GM12878 (cell line): ENCODE measurements around the gene HPS5.

Experiments
- CBFB ChIP-seq: IDR thresholded peaks from 2 replicates; pipeline ENCODE4 v1.6.1; 2016; ENCODE audit warnings: antibody characterized with exemption, low read depth
- CEBPB ChIP-seq, 2 experiments: fragments of 150-350 bp in 1 of 2; IDR thresholded peaks; 2 replicates each; pipeline ENCODE4 v1.6.1; 2012 to 2014; ENCODE audit warnings: low read depth in 2 of 2, low read length in 2 of 2, borderline replicate concordance in 1 of 2, inconsistent platforms in 1 of 2
- E2F4 ChIP-seq: IDR thresholded peaks from 2 replicates; pipeline ENCODE4 v1.6.1; 2012; ENCODE audit warnings: low read depth, low read length, improper control_type of control experiment
- ETV6 ChIP-seq, 2 experiments: fragments of 450-650 bp in 1 of 2; IDR thresholded peaks in 1 of 2; conservative IDR thresholded peaks in 1 of 2; 2 replicates each; pipeline ENCODE4 v1.6.1; 2014; ENCODE audit warnings: antibody characterized with exemption in 1 of 2, borderline replicate concordance in 1 of 2, low read depth in 1 of 2, mild to moderate bottlenecking in 1 of 2, moderate library complexity in 1 of 2
- JUND ChIP-seq: IDR thresholded peaks from 2 replicates; pipeline ENCODE4 v1.6.1; 2012; ENCODE audit warnings: low read depth, mild to moderate bottlenecking, low read length, improper control_type of control experiment, moderate library complexity
- LARP7 ChIP-seq: fragments of 450-650 bp; IDR thresholded peaks from 2 replicates; pipeline ENCODE4 v1.6.1; 2017; ENCODE audit warnings: mild to moderate bottlenecking
- PBX3 ChIP-seq: IDR thresholded peaks from 2 replicates; pipeline ENCODE4 v1.6.1; 2011; ENCODE audit warnings: mild to moderate bottlenecking, low read depth, low read length, moderate library complexity; ENCODE audit not compliant: insufficient replicate concordance
- RAD21 ChIP-seq: IDR thresholded peaks from 2 replicates; pipeline ENCODE4 v1.6.1; 2011; ENCODE audit warnings: mild to moderate bottlenecking, low read depth, low read length, moderate library complexity; ENCODE audit not compliant: insufficient read depth
- SUZ12 ChIP-seq: fragments of 200-600 bp; sonication (generic); IDR thresholded peaks from one replicate; pipeline ENCODE4 v1.6.1; 2018; ENCODE audit warnings: antibody characterized with exemption, mild to moderate bottlenecking; ENCODE audit not compliant: unreplicated experiment
- TCF12 ChIP-seq: IDR thresholded peaks from 2 replicates; pipeline ENCODE4 v1.6.1; 2011; ENCODE audit warnings: low read depth, mild to moderate bottlenecking, low read length
- TF ChIP-seq, protein P1 (sequence below), 3 experiments: IDR thresholded peaks in 2 of 3; conservative IDR thresholded peaks in 1 of 3; 2 replicates each; pipeline ENCODE4 v1.5.1; 2011; ENCODE audit warnings: low read depth in 3 of 3, low read length in 3 of 3, mild to moderate bottlenecking in 3 of 3, control low read depth in 2 of 3, moderate library complexity in 2 of 3, inconsistent platforms in 1 of 3, mixed read lengths in 1 of 3; ENCODE audit not compliant: control insufficient read depth in 2 of 3, insufficient read depth in 1 of 3; ENCODE audit errors: extremely low read depth in 1 of 3
- TF ChIP-seq, protein P2 (sequence below): IDR thresholded peaks from 2 replicates; pipeline ENCODE4 v1.6.1; 2012; ENCODE audit warnings: mild to moderate bottlenecking, low read depth, low read length

- TF ChIP-seq SUZ12 (no peak), CEBPB (IDR thresholded peaks at IDR 0.05; ENCODE audit: borderline replicate concordance in 1 of 2, low read depth in 2 of 2, low read length in 2 of 2) (no peak), LARP7 (no peak), PBX3 (no peak), ETV6 (conservative IDR thresholded peaks at IDR 0.05 in 1 of 2, IDR thresholded peaks at IDR 0.05 in 1 of 2; ENCODE audit: borderline replicate concordance in 1 of 2, low read depth in 1 of 2) (no peak), CBFB (no peak), RAD21 (no peak), JUND (no peak), E2F4 (no peak), TCF12 (no peak)
- TF ChIP-seq, protein P1, sequence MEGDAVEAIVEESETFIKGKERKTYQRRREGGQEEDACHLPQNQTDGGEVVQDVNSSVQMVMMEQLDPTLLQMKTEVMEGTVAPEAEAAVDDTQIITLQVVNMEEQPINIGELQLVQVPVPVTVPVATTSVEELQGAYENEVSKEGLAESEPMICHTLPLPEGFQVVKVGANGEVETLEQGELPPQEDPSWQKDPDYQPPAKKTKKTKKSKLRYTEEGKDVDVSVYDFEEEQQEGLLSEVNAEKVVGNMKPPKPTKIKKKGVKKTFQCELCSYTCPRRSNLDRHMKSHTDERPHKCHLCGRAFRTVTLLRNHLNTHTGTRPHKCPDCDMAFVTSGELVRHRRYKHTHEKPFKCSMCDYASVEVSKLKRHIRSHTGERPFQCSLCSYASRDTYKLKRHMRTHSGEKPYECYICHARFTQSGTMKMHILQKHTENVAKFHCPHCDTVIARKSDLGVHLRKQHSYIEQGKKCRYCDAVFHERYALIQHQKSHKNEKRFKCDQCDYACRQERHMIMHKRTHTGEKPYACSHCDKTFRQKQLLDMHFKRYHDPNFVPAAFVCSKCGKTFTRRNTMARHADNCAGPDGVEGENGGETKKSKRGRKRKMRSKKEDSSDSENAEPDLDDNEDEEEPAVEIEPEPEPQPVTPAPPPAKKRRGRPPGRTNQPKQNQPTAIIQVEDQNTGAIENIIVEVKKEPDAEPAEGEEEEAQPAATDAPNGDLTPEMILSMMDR (IDR thresholded peaks at IDR 0.05 in 2 of 3, conservative IDR thresholded peaks at IDR 0.05 in 1 of 3; ENCODE audit: control insufficient read depth in 2 of 3, extremely low read depth in 1 of 3, insufficient read depth in 1 of 3, low read depth in 3 of 3, low read length in 3 of 3) = no peak
- TF ChIP-seq, protein P2, sequence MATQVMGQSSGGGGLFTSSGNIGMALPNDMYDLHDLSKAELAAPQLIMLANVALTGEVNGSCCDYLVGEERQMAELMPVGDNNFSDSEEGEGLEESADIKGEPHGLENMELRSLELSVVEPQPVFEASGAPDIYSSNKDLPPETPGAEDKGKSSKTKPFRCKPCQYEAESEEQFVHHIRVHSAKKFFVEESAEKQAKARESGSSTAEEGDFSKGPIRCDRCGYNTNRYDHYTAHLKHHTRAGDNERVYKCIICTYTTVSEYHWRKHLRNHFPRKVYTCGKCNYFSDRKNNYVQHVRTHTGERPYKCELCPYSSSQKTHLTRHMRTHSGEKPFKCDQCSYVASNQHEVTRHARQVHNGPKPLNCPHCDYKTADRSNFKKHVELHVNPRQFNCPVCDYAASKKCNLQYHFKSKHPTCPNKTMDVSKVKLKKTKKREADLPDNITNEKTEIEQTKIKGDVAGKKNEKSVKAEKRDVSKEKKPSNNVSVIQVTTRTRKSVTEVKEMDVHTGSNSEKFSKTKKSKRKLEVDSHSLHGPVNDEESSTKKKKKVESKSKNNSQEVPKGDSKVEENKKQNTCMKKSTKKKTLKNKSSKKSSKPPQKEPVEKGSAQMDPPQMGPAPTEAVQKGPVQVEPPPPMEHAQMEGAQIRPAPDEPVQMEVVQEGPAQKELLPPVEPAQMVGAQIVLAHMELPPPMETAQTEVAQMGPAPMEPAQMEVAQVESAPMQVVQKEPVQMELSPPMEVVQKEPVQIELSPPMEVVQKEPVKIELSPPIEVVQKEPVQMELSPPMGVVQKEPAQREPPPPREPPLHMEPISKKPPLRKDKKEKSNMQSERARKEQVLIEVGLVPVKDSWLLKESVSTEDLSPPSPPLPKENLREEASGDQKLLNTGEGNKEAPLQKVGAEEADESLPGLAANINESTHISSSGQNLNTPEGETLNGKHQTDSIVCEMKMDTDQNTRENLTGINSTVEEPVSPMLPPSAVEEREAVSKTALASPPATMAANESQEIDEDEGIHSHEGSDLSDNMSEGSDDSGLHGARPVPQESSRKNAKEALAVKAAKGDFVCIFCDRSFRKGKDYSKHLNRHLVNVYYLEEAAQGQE = no peak
Observed at GRCh38 chr11:18288911-18289310, 33.0 kb downstream of the HPS5 start.
